Umbilical cord (tissue), 2 donors: ENCODE results near the gene ACTN1. TPM values are rescaled to one million over a fixed set of nuclear protein-coding genes. Genes with fewer than 3 reads are reported as not detected.

Experiments used
- DNase-seq: peaks from one replicate; pipeline ENCODE4 v3.0.0-alpha.2; 2015; ENCODE audit warnings: low spot score
- total RNA-seq: library from RNA; depleted of rRNA; stranded (reverse); fragments of >200 nt; gene quantifications from one replicate; pipeline ENCODE4 v1.2.3, GENCODE V29; 2014; ENCODE audit warnings: low replicate concordance; ENCODE audit not compliant: insufficient read depth

ACTN1 gene
- total RNA-seq, 1 donor from 2014 or later, result 456 TPM

GRCh38 chr14:68919129-68919927 lies 59.8 kb downstream of the ACTN1 start:
- DNase-seq, result no peak

GRCh38 chr14:68918612-68919011 lies 60.5 kb downstream of the ACTN1 start:
- no peak for DNase-seq

- DNase-seq, result no peak
These were observed 62.7 kb downstream of the ACTN1 start for GRCh38 chr14:68916358-68916941.

GRCh38 chr14:68913516-68913915 lies 65.6 kb downstream of the ACTN1 start:
- no peak for DNase-seq

GRCh38 chr14:68911594-68912227 lies 67.4 kb downstream of the ACTN1 start:
- peak; percentile 78 for DNase-seq

- no peak for DNase-seq
These were observed 68.6 kb downstream of the ACTN1 start for GRCh38 chr14:68910540-68910939.

- no peak for DNase-seq
These were observed 70.3 kb downstream of the ACTN1 start for GRCh38 chr14:68908803-68909202.

- DNase-seq, result no peak
These were observed 70.9 kb downstream of the ACTN1 start for GRCh38 chr14:68908201-68908600.

GRCh38 chr14:68906439-68906838 lies 72.7 kb downstream of the ACTN1 start:
- no peak for DNase-seq

GRCh38 chr14:68905107-68905895 lies 73.8 kb downstream of the ACTN1 start:
- DNase-seq, result no peak

GRCh38 chr14:68902357-68902756 lies 76.7 kb downstream of the ACTN1 start:
- DNase-seq, result no peak

GRCh38 chr14:68899033-68899603 lies 80.0 kb downstream of the ACTN1 start:
- no peak for DNase-seq

GRCh38 chr14:68898248-68899032 lies 80.7 kb downstream of the ACTN1 start:
- DNase-seq, result no peak

- no peak for DNase-seq
These were observed 81.4 kb downstream of the ACTN1 start for GRCh38 chr14:68897559-68898155.

- no peak for DNase-seq
These were observed 83.0 kb downstream of the ACTN1 start for GRCh38 chr14:68896132-68896531.

GRCh38 chr14:68894802-68895703 lies 84.0 kb downstream of the ACTN1 start:
- no peak for DNase-seq

GRCh38 chr14:68894123-68894522 lies 85.0 kb downstream of the ACTN1 start:
- DNase-seq, result peak; percentile 78

- no peak for DNase-seq
These were observed 85.5 kb downstream of the ACTN1 start for GRCh38 chr14:68893566-68893965.

- DNase-seq, result no peak
These were observed 86.1 kb downstream of the ACTN1 start for GRCh38 chr14:68892961-68893360.
